GM12878 (cell line): ENCODE data around the gene MTFR1L. TPM values are rescaled to one million over a fixed set of nuclear protein-coding genes. Genes with fewer than 3 reads are reported as not detected.

Experiments used
- ATAC-seq: fragments of 200-7000 bp; cut with Tn5 transposase; 3 replicates; pipeline ENCODE4 v1.9.1; 2020; ENCODE audit warnings: mild to moderate bottlenecking, moderate library complexity
- BruUV-seq: library from RNA; stranded (reverse); fragments of 400-500 nt; replicated peaks from 2 replicates; lab custom pipeline; 2021; lab: Mats Ljungman, UMichigan
- CTCF ChIA-PET: fragments of 300-600 bp; sonication (Branson Sonifier 250); formaldehyde crosslinking; extraction: SDS; loops from one replicate; lab custom pipeline; 2021; ENCODE audit warnings: inconsistent platforms; lab: Yijun Ruan, JAX
- POLR2A ChIA-PET: fragments of 350-600 bp; formaldehyde crosslinking; extraction: SDS; loops from one replicate; lab custom pipeline; 2021; ENCODE audit warnings: inconsistent platforms; lab: Charles Lee
- RAD21 ChIA-PET: fragments of 300-600 bp; sonication (Branson Sonifier 250); formaldehyde crosslinking; loops from one replicate; lab custom pipeline; 2023; ENCODE audit warnings: antibody characterized with exemption; ENCODE audit not compliant: unreplicated experiment; lab: Charles Lee
- SMC1A ChIA-PET: fragments of 300-600 bp; sonication (Branson Sonifier 250); formaldehyde crosslinking; loops from one replicate; lab custom pipeline; 2023; ENCODE audit not compliant: unreplicated experiment, uncharacterized antibody; lab: Charles Lee
- DNase-seq: peaks from one replicate; pipeline ENCODE4 v3.0.0-alpha.2; 2011; ENCODE audit warnings: low read depth, low spot score
- FAIRE-seq: peaks from 3 replicates; lab custom pipeline; 2011; peaks lifted over from hg19 to GRCh38; lab: Jason Lieb, UNC
- H2AFZ ChIP-seq: 2 replicates; pipeline ENCODE4 v1.6.0; 2011; ENCODE audit warnings: low read depth, low read length, control low read depth; ENCODE audit not compliant: control insufficient read depth
- H3K27ac ChIP-seq: 2 replicates; pipeline ENCODE4 v1.5.1; 2011; ENCODE audit warnings: control low read depth; ENCODE audit not compliant: control insufficient read depth, insufficient read depth
- H3K27me3 ChIP-seq, 2 experiments: replicated peaks in 1 of 2; 2 replicates each; pipeline versions ENCODE4 v1.6.0 to v1.6.1; 2011; ENCODE audit warnings: low read length in 1 of 2; ENCODE audit not compliant: control insufficient read depth in 2 of 2, insufficient read depth in 2 of 2
- H3K36me3 ChIP-seq, 2 experiments: 2 replicates each; pipeline ENCODE4 v1.5.1; 2011; ENCODE audit warnings: low read length in 1 of 2; ENCODE audit not compliant: control insufficient read depth in 2 of 2, insufficient read depth in 2 of 2
- H3K4me1 ChIP-seq: 2 replicates; pipeline ENCODE4 v1.6.1; 2011; ENCODE audit warnings: mild to moderate bottlenecking, low read length, moderate library complexity, mixed read lengths; ENCODE audit not compliant: control insufficient read depth, insufficient read depth
- H3K4me2 ChIP-seq: 2 replicates; pipeline ENCODE4 v1.6.0; 2011; ENCODE audit warnings: control low read depth; ENCODE audit not compliant: control insufficient read depth, insufficient read depth
- H3K4me3 ChIP-seq: fragments of 200-600 bp; sonication (generic); 2 replicates; pipeline ENCODE4 v1.5.1; 2016
- H3K79me2 ChIP-seq: 2 replicates; pipeline ENCODE4 v1.6.0; 2011; ENCODE audit warnings: low read length; ENCODE audit not compliant: control insufficient read depth, insufficient read depth
- H3K9ac ChIP-seq: 2 replicates; pipeline ENCODE4 v1.8.0; 2011; ENCODE audit warnings: low read length, control low read depth, mixed read lengths; ENCODE audit not compliant: control insufficient read depth, insufficient read depth
- H3K9me3 ChIP-seq: replicated peaks from 3 replicates; pipeline ENCODE4 v1.5.1; 2011; ENCODE audit warnings: mild to moderate bottlenecking, low read length; ENCODE audit not compliant: control insufficient read depth, insufficient read depth
- H4K20me1 ChIP-seq: 2 replicates; pipeline ENCODE4 v1.6.0; 2011; ENCODE audit not compliant: control insufficient read depth, insufficient read depth
- ATF3 ChIP-seq: IDR thresholded peaks from 2 replicates; pipeline ENCODE4 v1.6.1; 2011; ENCODE audit warnings: low read depth, mild to moderate bottlenecking, low read length, moderate library complexity, borderline replicate concordance; ENCODE audit errors: extremely low read depth
- PAX8 ChIP-seq: fragments of 450-650 bp; IDR thresholded peaks from 2 replicates; pipeline ENCODE4 v1.6.1; 2017; ENCODE audit warnings: mild to moderate bottlenecking, moderate library complexity
- RELA ChIP-seq: fragments of 450-650 bp; IDR thresholded peaks from 2 replicates; pipeline ENCODE4 v1.8.0; 2014; ENCODE audit warnings: borderline replicate concordance; ENCODE audit not compliant: partially characterized antibody
- TCF3 ChIP-seq: IDR thresholded peaks from 2 replicates; pipeline ENCODE4 v1.6.1; 2012; ENCODE audit warnings: low read depth, mild to moderate bottlenecking, low read length, borderline replicate concordance; ENCODE audit not compliant: insufficient read depth
- ZNF24 ChIP-seq: fragments of 450-650 bp; IDR thresholded peaks from 2 replicates; pipeline ENCODE4 v1.6.1; 2017; ENCODE audit warnings: antibody characterized with exemption, mild to moderate bottlenecking
- ZNF274 ChIP-seq: IDR thresholded peaks from one replicate; pipeline ENCODE4 v1.8.0; 2011; ENCODE audit not compliant: insufficient read length, insufficient read depth
- WGBS: methylation state at CpG from one replicate; pipeline ENCODE4 v1.1.6; 2016; ENCODE audit warnings: low lambda C conversion rate; ENCODE audit not compliant: insufficient replicate concordance, insufficient coverage; ENCODE audit errors: missing lambda C conversion rate; 5-methylcytosine and 5-hydroxymethylcytosine counted together
- in situ Hi-C: fragments of 300-500 bp; cut with MboI; formaldehyde crosslinking; loops from 9 replicates; pipeline ENCODE4 v1.14.3; 2018; ENCODE audit warnings: mixed read lengths
- intact Hi-C: fragments of 100-400 bp; cut with micrococcal nuclease; formaldehyde crosslinking; loops from one replicate; pipeline ENCODE4 v1.14.2; 2022; ENCODE audit not compliant: unreplicated experiment
- polyA plus RNA-seq, 11 experiments: library from polyadenylated mRNA; depleted of rRNA in 4 of 11; unstranded in 6 of 11; stranded (reverse) in 5 of 11; fragments of >200 nt; fragmentation: Nextera tagmentation in 4 of 11; fragmentation: Illumina TruSeq in 1 of 11; extraction: Ambion mirVana in 4 of 11; extraction: Trizol in 1 of 11; gene quantifications; 1 replicate in 1 of 11; 2 replicates in 10 of 11; pipeline versions ENCODE4 v1.2.1 to v1.2.3, GENCODE V29; 2011 to 2016; ENCODE audit warnings: inconsistent platforms in 2 of 11, missing spikeins in 2 of 11, low read depth in 1 of 11
- total RNA-seq, 4 experiments: library from RNA; depleted of rRNA in 3 of 4; stranded (reverse); fragments of >200 nt in 3 of 4; fragmentation: Illumina TruSeq in 1 of 4; extraction: Trizol in 1 of 4; gene quantifications; 2 replicates each; pipeline versions ENCODE4 v1.2.1 to v1.2.3, GENCODE V29; 2013 to 2021

Gene MTFR1L
- total and polyA plus RNA-seq, 10 of the 15 experiments (the other 5 are each of a cell fraction or from before 2014, with no cell fraction given), result 16.9 to 44.2 (median 30.3) TPM

DNA sequence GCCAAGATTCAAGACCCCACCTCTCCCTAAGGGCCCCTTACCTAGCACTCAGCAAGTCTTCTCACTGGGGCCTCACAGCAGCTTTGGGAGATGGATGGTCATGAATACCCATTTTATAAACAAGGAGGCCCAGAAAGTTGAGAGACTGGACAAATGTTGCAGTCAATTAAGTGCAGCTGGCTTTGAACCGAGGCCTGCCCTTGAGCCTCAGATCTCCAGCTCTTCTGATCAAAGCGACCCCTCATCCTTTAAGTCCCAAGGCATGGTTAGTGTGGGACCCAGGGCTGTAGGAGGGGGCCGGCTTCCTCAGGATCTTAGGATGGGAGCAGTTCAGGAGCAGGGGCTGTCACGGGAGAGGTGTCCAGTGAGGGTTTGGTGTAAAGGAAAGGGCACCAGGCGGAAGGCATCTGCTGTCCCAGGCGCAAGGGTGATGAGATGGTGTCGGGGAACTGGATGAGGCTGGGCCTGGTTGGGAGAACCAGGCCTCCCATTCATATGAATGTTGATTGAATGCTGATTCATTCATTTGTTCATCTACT lies 5.1 kb upstream of the MTFR1L start:
- FAIRE-seq (no peak), DNase-seq (no peak), ATAC-seq (no peak)
- H2AFZ ChIP-seq, result no peak overlapping the region
- H3K27me3 ChIP-seq, result no peaks in the 10 kb centered on the region
- 0 out of 2 replicates have a peak, but pooled peaks cover 3% of the 10 kb centered on the region for H3K79me2 ChIP-seq
- no peak overlapping the region for H3K4me3 ChIP-seq
- intact Hi-C loops, result loop anchor here (5.0 kb wide), 1 partner anchor 292 kb away; no protein-coding TSS in a partner anchor
- TF ChIP-seq ATF3 (no peak), ZNF24 (no peak), ZNF274 (no peak), RELA (no peak), PAX8 (no peak), TCF3 (no peak)
- SMC1A ChIA-PET, result interaction anchor here (0.7 to 1.6 kb wide), 4 partner anchors 12 to 315 kb away, joined by 4 to 5 read pairs (median 4); partner anchors contain the start of gene PAFAH2
- H3K9me3 ChIP-seq, result no peaks in the 10 kb centered on the region
- POLR2A ChIA-PET, result no interaction called here
- in situ Hi-C loops, result loop anchor here (5.0 to 25.0 kb wide), 2 partner anchors 402 to 577 kb away; partner anchors contain the start of gene RHCE
- peaks cover 10% of the 10 kb centered on the region; the same call in 1 of the 2 replicates for H3K4me1 ChIP-seq
- CTCF ChIA-PET, result interaction anchor here (0.7 to 8.1 kb wide), 8 partner anchors 15 to 298 kb away, joined by 3 to 63 read pairs (median 5); partner anchors contain the start of genes PAFAH2 and SELENON
- RAD21 ChIA-PET, result interaction anchor here (0.5 to 1.0 kb wide), 3 partner anchors 183 to 608 kb away, joined by 3 to 5 read pairs (median 4); partner anchors contain the start of gene PAFAH2
- BruUV-seq, result no TSS peak
- H3K4me2 ChIP-seq, result no peak overlapping the region
- H3K9ac ChIP-seq, result no peak overlapping the region
- H3K36me3 ChIP-seq, result no peaks in the 10 kb centered on the region
- H4K20me1 ChIP-seq, result no peaks in the 10 kb centered on the region
- WGBS, result 45% methylated on average over 7 of the region's 7 CpGs
- H3K27ac ChIP-seq, result no peak overlapping the region
